HepG2 (cell line): ENCODE measurements around the gene TBC1D22A. TPM values are rescaled to one million over a fixed set of nuclear protein-coding genes. Genes with fewer than 3 reads are reported as not detected.

Experiments used
- AKAP8 ChIP-seq: sonication (generic); formaldehyde crosslinking; IDR thresholded peaks from 2 replicates; pipeline ENCODE4 v1.5.1; 2020; ENCODE audit warnings: mild to moderate bottlenecking, missing genetic modification reagents
- ATAD3A ChIP-seq: sonication (generic); formaldehyde crosslinking; IDR thresholded peaks from 2 replicates; pipeline ENCODE4 v1.4.0; 2020; ENCODE audit warnings: missing genetic modification reagents
- FLYWCH1 ChIP-seq: sonication (generic); formaldehyde crosslinking; IDR thresholded peaks from 2 replicates; pipeline ENCODE4 v1.8.1; 2023; ENCODE audit warnings: mild to moderate bottlenecking, missing genetic modification reagents
- HES4 ChIP-seq: sonication (generic); formaldehyde crosslinking; IDR thresholded peaks from 2 replicates; pipeline ENCODE4 v1.9.0; 2021; ENCODE audit warnings: mild to moderate bottlenecking, missing genetic modification reagents, borderline replicate concordance
- HMGXB4 ChIP-seq, 2 experiments: sonication (generic) in 1 of 2; formaldehyde crosslinking in 1 of 2; IDR thresholded peaks; 2 replicates each; pipeline versions ENCODE4 v1.4.0 to v1.6.1; 2018 to 2020; ENCODE audit warnings: missing genetic modification reagents in 2 of 2, borderline replicate concordance in 1 of 2, low read depth in 1 of 2, mild to moderate bottlenecking in 1 of 2, missing biosample characterization in 1 of 2
- HNF4G ChIP-seq, 2 experiments: sonication (generic) in 1 of 2; formaldehyde crosslinking in 1 of 2; IDR thresholded peaks; 2 replicates each; pipeline versions ENCODE4 v1.4.0 to v1.6.1; 2011 to 2020; ENCODE audit warnings: borderline replicate concordance in 2 of 2, low read depth in 2 of 2, mild to moderate bottlenecking in 2 of 2, low read length in 1 of 2, missing genetic modification reagents in 1 of 2, moderate library complexity in 1 of 2
- IKZF4 ChIP-seq: sonication (generic); formaldehyde crosslinking; IDR thresholded peaks from 2 replicates; pipeline ENCODE4 v1.5.1; 2020; ENCODE audit warnings: borderline replicate concordance, mild to moderate bottlenecking, low read depth, missing genetic modification reagents; ENCODE audit errors: not compliant biosample characterization
- MYC ChIP-seq: sonication (generic); formaldehyde crosslinking; IDR thresholded peaks from 2 replicates; pipeline ENCODE4 v1.9.0; 2021; ENCODE audit warnings: missing genetic modification reagents, borderline replicate concordance
- NONO ChIP-seq, 2 experiments: fragments of 450-650 bp in 1 of 2; sonication (generic) in 1 of 2; formaldehyde crosslinking in 1 of 2; IDR thresholded peaks in 1 of 2; conservative IDR thresholded peaks in 1 of 2; 2 replicates each; pipeline versions ENCODE4 v1.6.1 to v1.8.0; 2017 to 2022; ENCODE audit warnings: mild to moderate bottlenecking in 1 of 2, missing genetic modification reagents in 1 of 2, moderate library complexity in 1 of 2
- RAD51 ChIP-seq: fragments of 450-650 bp; IDR thresholded peaks from 2 replicates; pipeline ENCODE4 v1.6.1; 2016; ENCODE audit warnings: borderline replicate concordance
- SETDB1 ChIP-seq: sonication (generic); formaldehyde crosslinking; IDR thresholded peaks from 2 replicates; pipeline ENCODE4 v1.5.1; 2020; ENCODE audit warnings: missing genetic modification reagents, mild to moderate bottlenecking, borderline replicate concordance
- SIX1 ChIP-seq: sonication (generic); formaldehyde crosslinking; IDR thresholded peaks from 2 replicates; pipeline ENCODE4 v1.4.0; 2020; ENCODE audit warnings: missing genetic modification reagents, borderline replicate concordance
- SKIL ChIP-seq: sonication (generic); formaldehyde crosslinking; IDR thresholded peaks from 2 replicates; pipeline ENCODE4 v1.8.0; 2022; ENCODE audit warnings: missing genetic modification reagents, mild to moderate bottlenecking, moderate library complexity, borderline replicate concordance
- SMYD3 ChIP-seq: sonication (generic); formaldehyde crosslinking; IDR thresholded peaks from 2 replicates; pipeline ENCODE4 v1.8.1; 2023; ENCODE audit warnings: mild to moderate bottlenecking, missing genetic modification reagents
- SYNCRIP ChIP-seq: fragments of 200-400 bp; formaldehyde crosslinking; IDR thresholded peaks from 2 replicates; pipeline ENCODE4 v1.6.1; 2018; ENCODE audit warnings: mild to moderate bottlenecking, low read depth, low read length; ENCODE audit not compliant: insufficient read depth
- THRA ChIP-seq: sonication (generic); formaldehyde crosslinking; IDR thresholded peaks from 2 replicates; pipeline ENCODE4 v1.4.0; 2020; ENCODE audit warnings: missing genetic modification reagents, borderline replicate concordance
- ZFP41 ChIP-seq: sonication (generic); formaldehyde crosslinking; IDR thresholded peaks from 2 replicates; pipeline ENCODE4 v1.4.0; 2020; ENCODE audit warnings: mild to moderate bottlenecking, missing genetic modification reagents, borderline replicate concordance
- ZNF331 ChIP-seq: sonication (generic); formaldehyde crosslinking; IDR thresholded peaks from 2 replicates; pipeline ENCODE4 v1.4.0; 2020; ENCODE audit warnings: missing genetic modification reagents
- ZNF563 ChIP-seq: sonication (generic); formaldehyde crosslinking; IDR thresholded peaks from 2 replicates; pipeline ENCODE4 v1.8.0; 2022; ENCODE audit warnings: mild to moderate bottlenecking, moderate library complexity, missing genetic modification reagents
- ZNF629 ChIP-seq: sonication (generic); formaldehyde crosslinking; conservative IDR thresholded peaks from 2 replicates; pipeline ENCODE4 v1.5.0; 2020; ENCODE audit warnings: missing genetic modification reagents
- ZNF775 ChIP-seq: sonication (generic); formaldehyde crosslinking; IDR thresholded peaks from 2 replicates; pipeline ENCODE4 v1.4.0; 2020; ENCODE audit warnings: missing genetic modification reagents, mild to moderate bottlenecking, moderate library complexity, borderline replicate concordance
- ZNF792 ChIP-seq: IDR thresholded peaks from 2 replicates; pipeline ENCODE4 v1.6.1; 2016
- ZNF839 ChIP-seq: sonication (generic); formaldehyde crosslinking; IDR thresholded peaks from 2 replicates; pipeline ENCODE4 v1.4.0; 2020; ENCODE audit warnings: missing genetic modification reagents, mild to moderate bottlenecking, borderline replicate concordance
- polyA plus RNA-seq, 8 experiments: library from polyadenylated mRNA; depleted of rRNA in 3 of 8; stranded (reverse) in 7 of 8; unstranded in 1 of 8; fragments of >200 nt; fragmentation: Illumina TruSeq in 4 of 8; extraction: Trizol in 4 of 8; gene quantifications; 2 replicates each; pipeline versions ENCODE4 v1.2.1 to v1.2.3, GENCODE V29; 2011 to 2016; ENCODE audit warnings: low read depth in 4 of 8, missing spikeins in 1 of 8, mixed read lengths in 1 of 8; ENCODE audit not compliant: insufficient read depth in 1 of 8
- total RNA-seq, 5 experiments: library from RNA; depleted of rRNA; stranded (reverse); fragments of >200 nt; fragmentation: Illumina TruSeq; extraction: Trizol; gene quantifications; 2 replicates each; pipeline ENCODE4 v1.2.3, GENCODE V29; 2016; ENCODE audit warnings: low read depth in 1 of 5

TBC1D22A gene
- total and polyA plus RNA-seq, 2 of the 13 experiments (the other 11 are each of a cell fraction or from before 2014, with no cell fraction given) = 17.3 to 18.0 TPM

GRCh38 chr22:46803031-46803880 lies 40.8 kb downstream of the TBC1D22A start (continued):
- no peak for TF ChIP-seq SKIL (CRISPR knock-in tag)
- no peak for TF ChIP-seq FLYWCH1 (CRISPR knock-in tag)
- TF ChIP-seq HNF4G (IDR thresholded peaks at IDR 0.05; ENCODE audit: borderline replicate concordance, low read depth, low read length) = no peak
- no peak for TF ChIP-seq HNF4G (CRISPR knock-in tag; IDR thresholded peaks at IDR 0.05; ENCODE audit: borderline replicate concordance, low read depth)
- TF ChIP-seq THRA (CRISPR knock-in tag) = 0 out of 2 replicates have a peak, but pooled peaks have one; percentile 54
- no peak for TF ChIP-seq SIX1
- no peak for TF ChIP-seq ATAD3A
- TF ChIP-seq ZNF629 (CRISPR knock-in tag) = no peak
- no peak for TF ChIP-seq SETDB1 (CRISPR knock-in tag)
- TF ChIP-seq SMYD3 (CRISPR knock-in tag) = no peak
- TF ChIP-seq ZNF792 (CRISPR knock-in tag) = no peak
- TF ChIP-seq ZNF839 (CRISPR knock-in tag) = no peak
- no peak for TF ChIP-seq ZFP41 (CRISPR knock-in tag)
- TF ChIP-seq NONO (IDR thresholded peaks at IDR 0.05) = no peak
- TF ChIP-seq NONO (CRISPR knock-in tag; conservative IDR thresholded peaks at IDR 0.05) = 0 out of 2 replicates have a peak, but pooled peaks have one; percentile 46
- TF ChIP-seq ZNF775 (CRISPR knock-in tag) = no peak
- no peak for TF ChIP-seq IKZF4
- no peak for TF ChIP-seq AKAP8 (CRISPR knock-in tag)
- no peak for TF ChIP-seq HES4 (CRISPR knock-in tag)
- no peak for TF ChIP-seq SYNCRIP
- TF ChIP-seq ZNF331 (CRISPR knock-in tag) = 0 out of 2 replicates have a peak, but pooled peaks have one; percentile 20
- TF ChIP-seq HMGXB4 (CRISPR knock-in tag; IDR thresholded peaks at IDR 0.05; ENCODE audit: borderline replicate concordance in 1 of 2, low read depth in 1 of 2) = peak; percentile 40 to 70; a peak in 1 of 4 replicates
- TF ChIP-seq ZNF563 (CRISPR knock-in tag) = no peak
- TF ChIP-seq MYC (CRISPR knock-in tag) = peak; percentile 59
- TF ChIP-seq RAD51 = no peak
